ENCODE measurements around the gene CTNNA1.

DNA sequence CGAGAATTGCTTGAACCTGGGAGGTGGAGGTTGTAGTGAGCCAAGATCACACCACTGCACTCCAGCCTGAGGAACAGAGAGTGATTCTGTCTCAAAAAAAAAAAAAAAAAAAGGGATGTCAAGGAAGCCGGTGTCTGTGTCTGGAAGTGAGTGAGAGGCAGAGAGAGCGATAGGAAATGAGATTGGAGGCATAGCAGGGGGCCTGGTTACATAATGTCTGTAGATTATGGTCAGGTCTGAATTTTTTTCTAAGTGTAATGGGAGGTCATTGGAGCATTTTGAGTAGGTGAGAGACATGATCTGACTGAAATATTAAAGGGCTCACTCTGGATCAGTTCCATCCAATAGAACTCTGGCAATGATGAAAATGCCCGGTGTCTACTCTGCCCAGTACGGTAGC, 40.4 kb upstream of the CTNNA1 start:
- TF ChIP-seq POLR2A (IDR thresholded peaks at IDR 0.05), result no peak
- no peak for TF ChIP-seq CTCF (IDR thresholded peaks at IDR 0.05)
- TF ChIP-seq POLR2AphosphoS5 (IDR thresholded peaks at IDR 0.05; ENCODE audit: insufficient read depth in 1 of 2, low read depth in 1 of 2), result no peak
